HL-60 (cell line): ENCODE measurements around the gene CPN2.

Experiments used
- DNase-seq, 2 experiments: peaks; one replicate each; pipeline ENCODE4 v3.0.0-alpha.2; 2010 to 2020; ENCODE audit warnings: low read depth in 1 of 2, low spot score in 1 of 2
- H3K27ac ChIP-seq: fragments of 250-450 bp; sonication (Bioruptor Pico); replicated peaks from 2 replicates; pipeline ENCODE4 v1.5.1; 2020; ENCODE audit warnings: mild to moderate bottlenecking, moderate library complexity
- H3K27me3 ChIP-seq: fragments of 250-450 bp; sonication (Bioruptor Pico); 2 replicates; pipeline ENCODE4 v1.5.1; 2021; ENCODE audit warnings: mild to moderate bottlenecking, moderate library complexity; ENCODE audit not compliant: insufficient read depth, poor library complexity, severe bottlenecking
- H3K4me3 ChIP-seq: replicated peaks from 2 replicates; pipeline ENCODE4 v1.5.1; 2011; ENCODE audit warnings: mild to moderate bottlenecking, control low read depth, low read length; ENCODE audit not compliant: insufficient read depth
- CTCF ChIP-seq: IDR thresholded peaks from one replicate; pipeline ENCODE4 v1.5.1; 2011; ENCODE audit warnings: low read length, control low read depth, inconsistent platforms; ENCODE audit not compliant: insufficient read depth
- GABPA ChIP-seq: IDR thresholded peaks from 2 replicates; pipeline ENCODE4 v1.6.1; 2012; ENCODE audit warnings: low read depth
- POLR2AphosphoS5 ChIP-seq: IDR thresholded peaks from 2 replicates; pipeline ENCODE4 v1.6.1; 2012; ENCODE audit warnings: low read depth
- REST ChIP-seq: IDR thresholded peaks from 2 replicates; pipeline ENCODE4 v1.6.1; 2012; ENCODE audit warnings: low read depth; ENCODE audit not compliant: insufficient replicate concordance
- SPI1 ChIP-seq: IDR thresholded peaks from 2 replicates; pipeline ENCODE4 v1.6.1; 2012; ENCODE audit warnings: low read depth, mild to moderate bottlenecking, borderline replicate concordance

The CPN2 gene

GRCh38 chr3:194315965-194316361 is 35.2 kb downstream of the CPN2 start:
- TF ChIP-seq REST (no peak), POLR2AphosphoS5 (no peak), SPI1 (no peak), CTCF (no peak), GABPA (no peak)
- DNase-seq, result no peak
- Histone ChIP-seq H3K27me3 (peaks cover 4% of the 10 kb centered on the region), H3K4me3 (no peak overlapping the region), H3K27ac (no peak overlapping the region)

GRCh38 chr3:194315088-194315964 is 35.8 kb downstream of the CPN2 start:
- peaks cover 4% of the 10 kb centered on the region for H3K27me3 ChIP-seq
- peak overlapping the region; percentile 49 for H3K4me3 ChIP-seq
- TF ChIP-seq SPI1 (no peak), CTCF (peak; percentile 56)
- H3K27ac ChIP-seq, result no peak overlapping the region
- peak in 1 of 2 experiments; percentile 66 for DNase-seq

- Histone ChIP-seq H3K27me3 (peaks cover 4% of the 10 kb centered on the region), H3K4me3 (no peak overlapping the region), H3K27ac (no peak overlapping the region)
- TF ChIP-seq REST (no peak), GABPA (no peak), POLR2AphosphoS5 (no peak), SPI1 (no peak), CTCF (no peak)
- DNase-seq, result no peak
Observed at GRCh38 chr3:194314388-194315068, 36.6 kb downstream of the CPN2 start.
